WERI-Rb-1 (cell line): Measurements from ENCODE around the gene EFCAB11.
A peak's percentile ranks its signal among the peaks of the same experiment; 100 is the strongest.

Source experiments
- DNase-seq: peaks from one replicate; pipeline ENCODE4 v3.0.0-alpha.2; 2020
- H3K27ac ChIP-seq: fragments of 250-450 bp; sonication (Bioruptor Pico); 2 replicates; pipeline ENCODE4 v1.5.1; 2020; ENCODE audit warnings: mild to moderate bottlenecking, moderate library complexity
- H3K27me3 ChIP-seq: fragments of 250-450 bp; sonication (Bioruptor Pico); 2 replicates; pipeline ENCODE4 v1.5.1; 2021; ENCODE audit warnings: mild to moderate bottlenecking, low read depth, moderate library complexity; ENCODE audit not compliant: insufficient read depth, severe bottlenecking
- H3K36me3 ChIP-seq: fragments of 250-450 bp; sonication (Bioruptor Pico); 2 replicates; pipeline ENCODE4 v1.5.1; 2020; ENCODE audit warnings: mild to moderate bottlenecking, moderate library complexity
- H3K4me3 ChIP-seq: 2 replicates; pipeline ENCODE4 v1.5.1; 2011; ENCODE audit warnings: low read depth, mild to moderate bottlenecking, control low read depth, low read length
- H3K9me3 ChIP-seq: fragments of 250-450 bp; sonication (Bioruptor Pico); 2 replicates; pipeline ENCODE4 v1.5.1; 2021; ENCODE audit warnings: mild to moderate bottlenecking, moderate library complexity; ENCODE audit not compliant: severe bottlenecking
- CTCF ChIP-seq: IDR thresholded peaks from 2 replicates; pipeline ENCODE4 v1.5.1; 2011; ENCODE audit warnings: low read depth, mild to moderate bottlenecking, control low read depth, inconsistent platforms, low read length

EFCAB11 gene, protein sequence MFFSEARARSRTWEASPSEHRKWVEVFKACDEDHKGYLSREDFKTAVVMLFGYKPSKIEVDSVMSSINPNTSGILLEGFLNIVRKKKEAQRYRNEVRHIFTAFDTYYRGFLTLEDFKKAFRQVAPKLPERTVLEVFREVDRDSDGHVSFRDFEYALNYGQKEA

GRCh38 chr14:89954070-89955021 is at the start of gene EFCAB11:
Gene EFCAB11 (minus strand): TSS chr14:89954730. CDS start chr14:89954660, 70 bp downstream.
- H3K9me3 ChIP-seq = no peaks in the 10 kb centered on the region
- TF ChIP-seq CTCF = no peak
- DNase-seq = peak; percentile 98

GRCh38 chr14:90003526-90004307 is 49.2 kb upstream of the EFCAB11 start:
- Histone ChIP-seq H3K36me3 (peaks cover 16% of the 10 kb centered on the region), H3K27me3 (no peaks in the 10 kb centered on the region), H3K27ac (no peak overlapping the region), H3K4me3 (no peak overlapping the region), H3K9me3 (no peaks in the 10 kb centered on the region)
- no peak for TF ChIP-seq CTCF
- DNase-seq = no peak

More at GRCh38 chr14:89954070-89955021, at the start of gene EFCAB11:
- H3K36me3 ChIP-seq = peaks cover 14% of the 10 kb centered on the region
- no peaks in the 10 kb centered on the region for H3K27me3 ChIP-seq
- peak within 1 kb of the TSS; percentile 90 for H3K4me3 ChIP-seq
- peak within 1 kb of the TSS; percentile 87 for H3K27ac ChIP-seq

DNA sequence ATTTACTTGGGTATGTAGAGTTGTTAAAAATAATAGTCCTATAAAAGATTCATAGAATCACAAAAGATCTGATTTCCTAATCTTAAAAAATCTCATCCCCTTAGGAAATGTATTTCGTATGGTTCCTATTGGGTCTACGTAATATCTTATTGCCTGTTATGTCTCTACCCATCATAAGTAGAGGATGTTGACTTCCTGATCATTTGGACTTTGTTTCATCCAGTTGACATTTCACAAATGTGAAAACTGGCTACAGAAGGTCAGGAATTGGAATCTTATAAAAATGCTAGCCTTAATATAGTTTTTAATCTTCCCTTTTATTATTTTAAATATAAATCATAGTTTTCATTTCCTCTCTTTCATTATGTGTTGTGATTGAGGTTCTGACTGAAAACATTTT is 46.4 kb upstream of the EFCAB11 start:
- no peak overlapping the region for H3K27ac ChIP-seq
- DNase-seq = no peak
- H3K4me3 ChIP-seq = no peak overlapping the region
- no peaks in the 10 kb centered on the region for H3K9me3 ChIP-seq
- H3K36me3 ChIP-seq = peaks cover 30% of the 10 kb centered on the region
- TF ChIP-seq CTCF = no peak
- H3K27me3 ChIP-seq = no peaks in the 10 kb centered on the region

- Histone ChIP-seq H3K36me3 (peaks cover 44% of the 10 kb centered on the region), H3K27ac (no peak overlapping the region), H3K9me3 (no peaks in the 10 kb centered on the region), H3K4me3 (no peak overlapping the region), H3K27me3 (no peaks in the 10 kb centered on the region)
- no peak for DNase-seq
- TF ChIP-seq CTCF = no peak
These were observed 42.4 kb upstream of the EFCAB11 start for GRCh38 chr14:89996963-89997362.

DNA sequence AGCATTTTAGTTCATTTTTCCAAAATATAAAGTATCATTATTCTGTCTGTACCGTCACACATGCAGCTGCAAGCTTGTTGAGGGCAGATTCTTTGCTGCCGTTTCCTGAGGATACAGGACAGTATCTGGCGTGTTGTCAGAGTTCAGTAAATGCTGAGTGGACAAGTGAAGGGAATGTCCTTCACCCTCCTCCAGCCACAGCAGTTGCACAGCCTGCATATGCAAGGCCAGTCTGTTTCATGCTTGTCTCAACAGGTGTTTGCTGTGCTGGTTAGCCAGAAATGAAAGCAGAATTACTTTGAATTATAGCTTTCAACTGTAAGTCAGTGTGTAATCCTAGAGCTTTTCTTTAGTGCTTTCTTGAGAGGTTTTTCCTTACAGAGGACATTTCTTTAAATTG is 37.7 kb upstream of the EFCAB11 start:
- Histone ChIP-seq H3K9me3 (no peaks in the 10 kb centered on the region), H3K36me3 (peaks cover 62% of the 10 kb centered on the region), H3K27me3 (no peaks in the 10 kb centered on the region), H3K27ac (no peak overlapping the region), H3K4me3 (no peak overlapping the region)
- no peak for DNase-seq
- TF ChIP-seq CTCF = no peak
